MCF 10A (cell line): ENCODE data around the gene SPSB4. TPM values are rescaled to one million over a fixed set of nuclear protein-coding genes. Genes with fewer than 3 reads are reported as not detected.

Source experiments
- BruUV-seq: library from RNA; stranded (reverse); fragments of 400-500 nt; replicated peaks from 2 replicates; lab custom pipeline; 2021; lab: Mats Ljungman, UMichigan
- CTCF ChIA-PET: fragments of 300-600 bp; sonication (Branson Sonifier 250); formaldehyde crosslinking; extraction: SDS; loops from one replicate; lab custom pipeline; 2021; ENCODE audit warnings: antibody characterized with exemption, inconsistent platforms; lab: Yijun Ruan, JAX
- POLR2A ChIA-PET: fragments of 300-600, 350-650 bp; sonication (Branson Sonifier 250); formaldehyde crosslinking; extraction: SDS; loops from one replicate; lab custom pipeline; 2020; ENCODE audit warnings: antibody characterized with exemption, inconsistent platforms; lab: Yijun Ruan, JAX
- DNase-seq: peaks from one replicate; pipeline ENCODE4 v3.0.0-alpha.2; 2018; ENCODE audit not compliant: unreplicated experiment
- H3K27ac Mint-ChIP-seq: one replicate; pipeline ENCODE4 v1.8.0; 2022; ENCODE audit warnings: mild to moderate bottlenecking, low read depth, mixed read lengths; ENCODE audit not compliant: unreplicated experiment
- H3K27me3 Mint-ChIP-seq: one replicate; pipeline ENCODE4 v1.8.0; 2022; ENCODE audit warnings: mixed read lengths; ENCODE audit not compliant: insufficient read depth, unreplicated experiment
- H3K36me3 Mint-ChIP-seq: one replicate; pipeline ENCODE4 v1.8.0; 2022; ENCODE audit warnings: mild to moderate bottlenecking, moderate library complexity, mixed read lengths; ENCODE audit not compliant: insufficient read depth, unreplicated experiment
- H3K4me1 Mint-ChIP-seq: one replicate; pipeline ENCODE4 v1.8.0; 2022; ENCODE audit warnings: mixed read lengths; ENCODE audit not compliant: insufficient read depth, unreplicated experiment
- H3K4me3 Mint-ChIP-seq: one replicate; pipeline ENCODE4 v1.8.0; 2022; ENCODE audit warnings: mild to moderate bottlenecking, moderate library complexity, mixed read lengths; ENCODE audit not compliant: unreplicated experiment
- H3K9me3 Mint-ChIP-seq: one replicate; pipeline ENCODE4 v1.8.0; 2022; ENCODE audit warnings: mixed read lengths; ENCODE audit not compliant: unreplicated experiment
- intact Hi-C: fragments of 100-400 bp; cut with micrococcal nuclease; formaldehyde crosslinking; loops from 2 replicates; pipeline ENCODE4 v1.14.1; 2022
- total RNA-seq: library from RNA; stranded (reverse); gene quantifications from 2 replicates; pipeline ENCODE4 v1.2.3, GENCODE V29; 2022
- TF ChIP-seq, protein P1 (sequence below): fragments of 200-600 bp; IDR thresholded peaks from one replicate; pipeline ENCODE4 v1.8.0; 2022; ENCODE audit warnings: antibody characterized with exemption, mild to moderate bottlenecking; ENCODE audit not compliant: unreplicated experiment

SPSB4 gene
- total RNA-seq, 1 experiment from 2014 or later: not detected

DNA sequence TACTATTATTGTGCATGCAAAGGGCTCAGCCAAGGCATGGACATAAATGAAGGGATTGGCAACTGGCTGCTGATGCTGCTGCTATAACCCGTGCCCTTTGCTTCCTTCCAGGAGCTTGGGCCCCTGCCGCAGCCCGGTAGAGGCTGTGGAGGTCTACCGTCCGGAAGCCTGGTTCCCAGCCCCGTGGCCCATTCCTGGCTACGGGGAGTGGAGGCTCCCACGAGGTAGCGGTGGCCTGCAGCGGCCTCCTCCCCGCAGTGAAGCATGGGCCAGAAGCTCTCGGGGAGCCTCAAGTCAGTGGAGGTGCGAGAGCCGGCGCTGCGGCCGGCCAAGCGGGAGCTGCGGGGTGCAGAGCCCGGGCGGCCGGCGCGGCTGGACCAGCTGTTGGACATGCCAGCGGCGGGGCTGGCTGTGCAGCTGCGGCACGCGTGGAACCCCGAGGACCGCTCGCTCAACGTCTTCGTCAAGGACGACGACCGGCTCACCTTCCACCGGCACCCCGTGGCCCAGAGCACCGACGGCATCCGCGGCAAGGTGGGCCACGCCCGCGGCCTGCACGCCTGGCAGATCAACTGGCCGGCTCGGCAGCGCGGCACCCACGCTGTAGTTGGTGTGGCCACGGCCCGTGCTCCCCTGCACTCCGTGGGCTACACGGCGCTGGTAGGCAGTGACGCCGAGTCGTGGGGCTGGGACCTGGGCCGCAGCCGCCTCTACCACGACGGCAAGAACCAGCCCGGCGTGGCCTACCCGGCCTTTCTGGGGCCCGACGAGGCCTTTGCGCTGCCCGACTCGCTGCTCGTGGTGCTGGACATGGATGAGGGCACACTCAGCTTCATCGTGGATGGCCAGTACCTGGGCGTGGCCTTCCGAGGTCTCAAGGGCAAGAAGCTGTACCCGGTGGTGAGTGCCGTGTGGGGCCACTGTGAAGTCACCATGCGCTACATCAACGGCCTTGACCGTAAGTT is 15.0 kb downstream of the SPSB4 start:
- ChIA-PET POLR2A (interaction anchor here (0.6 kb wide), 1 partner anchor 124 kb away, joined by 3 read pairs; no protein-coding TSS in a partner anchor), CTCF (interaction anchor here (0.7 to 1.2 kb wide), 3 partner anchors 37 to 150 kb away, joined by 3 to 5 read pairs (median 4); no protein-coding TSS in a partner anchor)
- H3K27ac Mint-ChIP-seq: no peak overlapping the region
- BruUV-seq: no TSS peak
- intact Hi-C loops: no loop called here
- TF ChIP-seq, protein P1, sequence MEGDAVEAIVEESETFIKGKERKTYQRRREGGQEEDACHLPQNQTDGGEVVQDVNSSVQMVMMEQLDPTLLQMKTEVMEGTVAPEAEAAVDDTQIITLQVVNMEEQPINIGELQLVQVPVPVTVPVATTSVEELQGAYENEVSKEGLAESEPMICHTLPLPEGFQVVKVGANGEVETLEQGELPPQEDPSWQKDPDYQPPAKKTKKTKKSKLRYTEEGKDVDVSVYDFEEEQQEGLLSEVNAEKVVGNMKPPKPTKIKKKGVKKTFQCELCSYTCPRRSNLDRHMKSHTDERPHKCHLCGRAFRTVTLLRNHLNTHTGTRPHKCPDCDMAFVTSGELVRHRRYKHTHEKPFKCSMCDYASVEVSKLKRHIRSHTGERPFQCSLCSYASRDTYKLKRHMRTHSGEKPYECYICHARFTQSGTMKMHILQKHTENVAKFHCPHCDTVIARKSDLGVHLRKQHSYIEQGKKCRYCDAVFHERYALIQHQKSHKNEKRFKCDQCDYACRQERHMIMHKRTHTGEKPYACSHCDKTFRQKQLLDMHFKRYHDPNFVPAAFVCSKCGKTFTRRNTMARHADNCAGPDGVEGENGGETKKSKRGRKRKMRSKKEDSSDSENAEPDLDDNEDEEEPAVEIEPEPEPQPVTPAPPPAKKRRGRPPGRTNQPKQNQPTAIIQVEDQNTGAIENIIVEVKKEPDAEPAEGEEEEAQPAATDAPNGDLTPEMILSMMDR: no peak
- no peaks in the 10 kb centered on the region for H3K36me3 Mint-ChIP-seq
- DNase-seq: no peak
- H3K27me3 Mint-ChIP-seq: peaks cover 31% of the 10 kb centered on the region
- H3K4me1 Mint-ChIP-seq: no peaks in the 10 kb centered on the region
- H3K9me3 Mint-ChIP-seq: no peaks in the 10 kb centered on the region
- no peak overlapping the region for H3K4me3 Mint-ChIP-seq

DNA sequence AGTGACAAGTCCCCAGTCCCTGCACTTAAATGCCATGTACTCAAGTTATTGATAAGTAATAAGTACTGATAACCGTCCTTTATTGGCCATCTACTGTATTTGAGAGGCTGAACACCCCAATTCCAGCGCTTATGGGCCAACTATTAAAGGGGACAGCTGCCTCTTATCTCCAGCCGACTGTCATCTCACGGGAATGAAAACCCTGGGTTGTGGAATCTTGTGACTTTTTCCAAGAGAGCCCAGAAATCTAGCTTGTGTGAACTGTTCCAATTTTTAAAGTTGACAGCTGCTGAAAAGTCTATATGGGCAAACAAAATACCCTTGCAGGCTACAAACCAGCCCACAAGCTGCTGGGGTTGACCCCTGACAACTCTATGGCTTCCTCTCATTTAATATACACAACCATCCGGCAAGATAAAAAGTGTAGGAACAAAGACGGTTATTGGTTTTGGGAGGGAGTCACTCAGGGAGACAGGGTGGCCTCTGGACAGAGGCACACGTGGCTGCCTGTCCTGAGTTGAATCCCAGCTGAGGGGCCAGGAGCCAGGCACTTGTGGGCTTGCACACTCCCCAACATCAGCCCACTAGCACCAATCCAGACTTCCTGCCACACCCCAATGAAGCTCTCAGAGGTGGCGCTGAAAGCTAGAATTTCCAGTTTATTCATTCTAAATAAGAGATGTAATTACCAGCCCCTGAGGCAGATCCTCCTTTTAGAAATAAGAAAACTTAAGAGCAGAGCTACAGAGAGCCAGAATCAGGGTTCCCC is 16.2 kb downstream of the SPSB4 start:
- ChIA-PET POLR2A (interaction anchor here (0.6 kb wide), 1 partner anchor 125 kb away, joined by 3 read pairs; no protein-coding TSS in a partner anchor), CTCF (interaction anchor here (0.7 to 1.3 kb wide), 4 partner anchors 11 to 159 kb away, joined by 3 to 4 read pairs (median 3); no protein-coding TSS in a partner anchor)
- peaks cover 31% of the 10 kb centered on the region for H3K27me3 Mint-ChIP-seq
- H3K27ac Mint-ChIP-seq: no peak overlapping the region
- no peak for DNase-seq
- intact Hi-C loops: no loop called here
- no peak overlapping the region for H3K4me3 Mint-ChIP-seq
- no peaks in the 10 kb centered on the region for H3K36me3 Mint-ChIP-seq
- TF ChIP-seq, protein P1: no peak
- no peaks in the 10 kb centered on the region for H3K9me3 Mint-ChIP-seq
- H3K4me1 Mint-ChIP-seq: no peaks in the 10 kb centered on the region
- no TSS peak for BruUV-seq

DNA sequence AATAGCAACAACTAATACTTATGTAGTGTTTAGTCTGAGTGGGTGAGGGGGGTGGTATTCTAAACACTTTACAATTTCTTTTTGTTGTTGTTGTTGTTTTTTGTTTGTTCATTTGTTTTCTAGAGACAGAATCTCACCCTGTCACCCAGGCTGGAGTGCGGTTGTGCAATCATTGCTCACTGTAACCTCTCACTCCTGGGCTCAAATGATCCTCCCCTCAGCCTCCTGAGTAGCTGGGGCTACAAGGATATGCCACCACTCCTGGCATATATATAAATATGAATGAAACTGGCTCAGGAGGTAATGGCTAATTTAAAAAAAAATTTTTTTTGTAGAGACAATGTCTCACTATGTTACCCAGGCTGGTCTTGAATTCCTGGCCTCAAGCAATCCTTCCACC is 19.1 kb downstream of the SPSB4 start:
- no TSS peak for BruUV-seq
- DNase-seq: no peak
- Mint-ChIP-seq H3K9me3 (no peaks in the 10 kb centered on the region), H3K36me3 (no peaks in the 10 kb centered on the region), H3K27ac (no peak overlapping the region), H3K27me3 (peaks cover 4% of the 10 kb centered on the region), H3K4me1 (no peaks in the 10 kb centered on the region), H3K4me3 (no peak overlapping the region)
- intact Hi-C loops: no loop called here
- CTCF ChIA-PET: no interaction called here
- TF ChIP-seq, protein P1: no peak
- POLR2A ChIA-PET: interaction anchor here (1.4 kb wide), 1 partner anchor 14 kb away, joined by 4 read pairs; no protein-coding TSS in a partner anchor
